DND-41 (cell line): ENCODE data around the gene FASTKD3.

Experiments
- ATAC-seq: fragments of 200-7000 bp; cut with Tn5 transposase; 3 replicates; pipeline ENCODE4 v1.9.1; 2021; ENCODE audit warnings: low read depth; ENCODE audit not compliant: insufficient read depth
- DNase-seq: peaks from one replicate; pipeline ENCODE4 v3.0.0-alpha.2; 2020
- H2AFZ ChIP-seq: 2 replicates; pipeline ENCODE4 v1.6.0; 2012; ENCODE audit warnings: low read depth, low read length
- H3K27ac ChIP-seq: 2 replicates; pipeline ENCODE4 v1.5.1; 2012; ENCODE audit warnings: low read length, inconsistent platforms
- H3K27me3 ChIP-seq: fragments of 200-600 bp; sonication (generic); 2 replicates; pipeline ENCODE4 v1.6.0; 2012; ENCODE audit warnings: low read length, mild to moderate bottlenecking, inconsistent platforms; ENCODE audit not compliant: insufficient read depth, poor library complexity
- H3K36me3 ChIP-seq: 2 replicates; pipeline ENCODE4 v1.5.1; 2012; ENCODE audit warnings: low read length, inconsistent platforms; ENCODE audit not compliant: insufficient read depth
- H3K4me1 ChIP-seq: 2 replicates; pipeline ENCODE4 v1.5.1; 2012; ENCODE audit warnings: mild to moderate bottlenecking, low read length; ENCODE audit not compliant: insufficient read depth
- H3K4me2 ChIP-seq: 2 replicates; pipeline ENCODE4 v1.6.0; 2012; ENCODE audit warnings: mild to moderate bottlenecking, moderate library complexity, low read length, inconsistent platforms; ENCODE audit not compliant: insufficient read depth
- H3K4me3 ChIP-seq, 2 experiments: fragments of 200-600 bp in 1 of 2; shearing (Covaris generic) in 1 of 2; 2 replicates each; pipeline ENCODE4 v1.5.1; 2012 to 2016; ENCODE audit warnings: inconsistent platforms in 2 of 2, low read length in 2 of 2, mild to moderate bottlenecking in 2 of 2, low read depth in 1 of 2, moderate library complexity in 1 of 2
- H3K79me2 ChIP-seq: 2 replicates; pipeline ENCODE4 v1.6.0; 2012; ENCODE audit warnings: low read length, inconsistent platforms; ENCODE audit not compliant: insufficient read depth
- H3K9ac ChIP-seq: 2 replicates; pipeline ENCODE4 v1.6.0; 2012; ENCODE audit warnings: low read depth, mild to moderate bottlenecking, inconsistent platforms, low read length, moderate library complexity
- H3K9me3 ChIP-seq: 2 replicates; pipeline ENCODE4 v1.5.1; 2012; ENCODE audit warnings: low read length, moderate library complexity, mild to moderate bottlenecking, inconsistent platforms; ENCODE audit not compliant: insufficient read depth, severe bottlenecking
- H4K20me1 ChIP-seq: 2 replicates; pipeline ENCODE4 v1.6.0; 2012; ENCODE audit warnings: low read length; ENCODE audit not compliant: insufficient read depth
- CTCF ChIP-seq: IDR thresholded peaks from 2 replicates; pipeline ENCODE4 v1.5.1; 2012; ENCODE audit warnings: borderline replicate concordance, low read length, moderate library complexity, mild to moderate bottlenecking; ENCODE audit not compliant: poor library complexity, severe bottlenecking; ENCODE audit errors: extremely low read depth
- EZH2 ChIP-seq: IDR thresholded peaks from 3 replicates; pipeline ENCODE4 v1.6.1; 2012; ENCODE audit warnings: borderline replicate concordance, low read depth, mild to moderate bottlenecking, moderate library complexity, low read length, inconsistent platforms; ENCODE audit not compliant: severe bottlenecking

FASTKD3 gene

GRCh38 chr5:7857361-7857760 is 11.5 kb downstream of the FASTKD3 start:
- H3K36me3 ChIP-seq = peaks cover 38% of the 10 kb centered on the region
- H3K9ac ChIP-seq = no peak overlapping the region
- H3K79me2 ChIP-seq = no peaks in the 10 kb centered on the region
- H3K4me1 ChIP-seq = no peaks in the 10 kb centered on the region
- H3K27ac ChIP-seq = no peak overlapping the region
- no peak overlapping the region for H3K4me3 ChIP-seq
- TF ChIP-seq EZH2 = no peak
- TF ChIP-seq CTCF = no peak
- ATAC-seq (peak; percentile 30; the same call in 1 of the 3 replicates), DNase-seq (no peak)
- H2AFZ ChIP-seq = no peak overlapping the region
- no peaks in the 10 kb centered on the region for H3K9me3 ChIP-seq
- no peaks in the 10 kb centered on the region for H3K27me3 ChIP-seq
- H3K4me2 ChIP-seq = no peak overlapping the region
- no peaks in the 10 kb centered on the region for H4K20me1 ChIP-seq

GRCh38 chr5:7856855-7857254 is 12.0 kb downstream of the FASTKD3 start:
- Histone ChIP-seq H2AFZ (no peak overlapping the region), H3K27ac (no peak overlapping the region), H4K20me1 (no peaks in the 10 kb centered on the region), H3K9ac (no peak overlapping the region), H3K36me3 (peaks cover 33% of the 10 kb centered on the region), H3K4me1 (no peaks in the 10 kb centered on the region), H3K27me3 (no peaks in the 10 kb centered on the region), H3K4me2 (no peak overlapping the region), H3K79me2 (no peaks in the 10 kb centered on the region), H3K9me3 (no peaks in the 10 kb centered on the region), H3K4me3 (no peak overlapping the region)
- ATAC-seq = peak; percentile 85
- DNase-seq = peak; percentile 42
- TF ChIP-seq EZH2 (no peak), CTCF (peak; percentile 72)

- Histone ChIP-seq H3K9ac (no peak overlapping the region), H3K36me3 (peaks cover 22% of the 10 kb centered on the region), H2AFZ (no peak overlapping the region), H3K79me2 (no peaks in the 10 kb centered on the region), H3K4me1 (no peaks in the 10 kb centered on the region), H3K4me2 (no peak overlapping the region), H3K27me3 (no peaks in the 10 kb centered on the region), H3K9me3 (peaks cover 5% of the 10 kb centered on the region), H3K27ac (no peak overlapping the region), H3K4me3 (no peak overlapping the region), H4K20me1 (no peaks in the 10 kb centered on the region)
- ATAC-seq (no peak), DNase-seq (no peak)
- TF ChIP-seq EZH2 = no peak
- TF ChIP-seq CTCF = no peak
Observed at GRCh38 chr5:7855611-7856010, 13.2 kb downstream of the FASTKD3 start.

- Histone ChIP-seq H3K36me3 (peaks cover 7% of the 10 kb centered on the region; the same call in 1 of the 2 replicates), H2AFZ (no peak overlapping the region)
- no peak for TF ChIP-seq EZH2
Observed at GRCh38 chr5:7852988-7853387, 15.8 kb downstream of the FASTKD3 start.

More at GRCh38 chr5:7852988-7853387, 15.8 kb downstream of the FASTKD3 start:
- Histone ChIP-seq H3K27me3 (no peaks in the 10 kb centered on the region), H4K20me1 (no peaks in the 10 kb centered on the region), H3K9me3 (peaks cover 5% of the 10 kb centered on the region), H3K27ac (no peak overlapping the region), H3K4me2 (no peak overlapping the region), H3K4me1 (no peaks in the 10 kb centered on the region), H3K79me2 (no peaks in the 10 kb centered on the region), H3K9ac (no peak overlapping the region), H3K4me3 (no peak overlapping the region)
- DNase-seq = no peak
- no peak for ATAC-seq
